HG03432 (cell line): Measurements from ENCODE around the gene GGT7.
A peak's percentile ranks its signal among the peaks of the same experiment; 100 is the strongest.
"Not testable (repeated sequence)": the region's sequence is repeated elsewhere in the genome, so short reads cannot be mapped to it uniquely, and the experiment has no call there.

ENCODE experiments used
- ATAC-seq: cut with Tn5 transposase; IDR thresholded peaks from one replicate; pipeline ENCODE4 v1.9.1; 2021; ENCODE audit warnings: mild to moderate bottlenecking, moderate library complexity; ENCODE audit not compliant: unreplicated experiment

GGT7 gene

GRCh38 chr20:34849778-34850177 is 22.9 kb downstream of the GGT7 start:
- no peak for ATAC-seq

GRCh38 chr20:34848597-34848996 is 24.1 kb downstream of the GGT7 start:
- no peak for ATAC-seq

- ATAC-seq: no peak
These were observed 29.2 kb downstream of the GGT7 start for GRCh38 chr20:34843421-34843820.

- no peak for ATAC-seq
These were observed 30.5 kb downstream of the GGT7 start for GRCh38 chr20:34842143-34842542.

GRCh38 chr20:34834459-34834893 is 38.2 kb downstream of the GGT7 start:
- no peak for ATAC-seq

GRCh38 chr20:34831936-34832335 is 40.7 kb downstream of the GGT7 start:
- ATAC-seq: no peak

- no peak for ATAC-seq
These were observed 43.5 kb downstream of the GGT7 start for GRCh38 chr20:34829191-34829590.

GRCh38 chr20:34825530-34826362 is 46.9 kb downstream of the GGT7 start, which contains the start of gene NCOA6:
Gene NCOA6, minus strand, starts transcription at chr20:34825651. Its CDS starts 43,296 bp downstream, at chr20:34782355.
- ATAC-seq: peak; percentile 70

GRCh38 chr20:34824806-34825529 is 47.7 kb downstream of the GGT7 start:
- peak; percentile 77 for ATAC-seq

- peak; percentile 43 for ATAC-seq
These were observed 48.2 kb downstream of the GGT7 start for GRCh38 chr20:34824452-34824805.

GRCh38 chr20:34824026-34824425 is 48.6 kb downstream of the GGT7 start:
- ATAC-seq: no peak

GRCh38 chr20:34820805-34821578 is 51.7 kb downstream of the GGT7 start:
- no peak for ATAC-seq

GRCh38 chr20:34817801-34818200 is 54.9 kb downstream of the GGT7 start:
- no peak for ATAC-seq

- ATAC-seq: no peak
These were observed 55.6 kb downstream of the GGT7 start for GRCh38 chr20:34817072-34817471.

GRCh38 chr20:34815636-34816035 is 57.0 kb downstream of the GGT7 start:
- ATAC-seq: no peak

- ATAC-seq: no peak
These were observed 64.1 kb downstream of the GGT7 start for GRCh38 chr20:34808583-34808982.

- ATAC-seq: not testable (repeated sequence)
These were observed 64.7 kb downstream of the GGT7 start for GRCh38 chr20:34807944-34808465.

- ATAC-seq: no peak
These were observed 66.4 kb downstream of the GGT7 start for GRCh38 chr20:34806255-34806654.

- ATAC-seq: no peak
These were observed 73.8 kb downstream of the GGT7 start for GRCh38 chr20:34798871-34799270.

- ATAC-seq: no peak
These were observed 74.3 kb downstream of the GGT7 start for GRCh38 chr20:34798328-34798727.
